B cell (primary cell): ENCODE results near the gene CHST11. TPM values are rescaled to one million over a fixed set of nuclear protein-coding genes. Genes with fewer than 3 reads are reported as not detected.

Experiments used
- ATAC-seq: fragments of 200-7000 bp; cut with Tn5 transposase; one replicate; pipeline ENCODE4 v1.10.0; 2021; ENCODE audit warnings: low read depth, mild to moderate bottlenecking, moderate number of reproducible peaks, moderate library complexity
- CTCF ChIA-PET: fragments of 350-600 bp; sonication (Branson Sonifier 250); formaldehyde crosslinking; loops from one replicate; lab custom pipeline; 2021; ENCODE audit warnings: antibody characterized with exemption, inconsistent platforms; lab: Charles Lee
- POLR2A ChIA-PET: fragments of 350-600 bp; sonication (Branson Sonifier 250); formaldehyde crosslinking; loops from one replicate; lab custom pipeline; 2021; ENCODE audit warnings: antibody characterized with exemption; lab: Charles Lee
- DNase-seq: peaks from one replicate; pipeline ENCODE4 v3.0.0; 2013
- H2AFZ ChIP-seq: 2 replicates; pipeline ENCODE4 v1.6.1; 2012; ENCODE audit warnings: mild to moderate bottlenecking, low read depth, low read length; ENCODE audit not compliant: insufficient read depth, poor library complexity, severe bottlenecking
- H3K27ac ChIP-seq, 2 donors: 1 replicate in 1 of 2; 2 replicates in 1 of 2; pipeline ENCODE4 v1.5.1; 2012 to 2013; ENCODE audit warnings: low read length in 2 of 2, mild to moderate bottlenecking in 2 of 2, moderate library complexity in 1 of 2
- H3K27me3 ChIP-seq, 4 experiments: fragments of 200-600 bp in 1 of 4; sonication (generic) in 1 of 4; replicated peaks in 1 of 4; 1 replicate in 2 of 4; 2 replicates in 2 of 4; pipeline versions ENCODE4 v1.6.1 to v1.7.0; 2013 to 2016; ENCODE audit warnings: low read length in 3 of 4, mild to moderate bottlenecking in 2 of 4, mixed read lengths in 1 of 4, moderate library complexity in 1 of 4; ENCODE audit not compliant: insufficient read depth in 4 of 4, control insufficient read depth in 3 of 4; ENCODE audit errors: control extremely low read depth in 1 of 4
- H3K36me3 ChIP-seq, 2 experiments: replicated peaks in 1 of 2; 1 replicate in 1 of 2; 2 replicates in 1 of 2; pipeline versions ENCODE4 v1.6.1 to v1.7.1; 2013; ENCODE audit warnings: low read length in 1 of 2; ENCODE audit not compliant: insufficient read depth in 2 of 2, control insufficient read depth in 1 of 2; ENCODE audit errors: control extremely low read depth in 1 of 2, extremely low read depth in 1 of 2
- H3K4me1 ChIP-seq, 2 donors: fragments of 200-600 bp in 1 of 2; sonication (generic) in 1 of 2; 1 replicate in 1 of 2; 2 replicates in 1 of 2; pipeline versions ENCODE4 v1.5.1 to v1.6.1; 2013 to 2017; ENCODE audit warnings: low read length in 2 of 2; ENCODE audit not compliant: control insufficient read depth in 2 of 2, insufficient read depth in 2 of 2
- H3K4me2 ChIP-seq: replicated peaks from 2 replicates; pipeline ENCODE3; 2012; ENCODE audit warnings: mild to moderate bottlenecking, low read depth, low read length; ENCODE audit not compliant: poor library complexity, severe bottlenecking
- H3K4me3 ChIP-seq, 5 experiments: fragments of 200-600 bp in 1 of 5; sonication (generic) in 1 of 5; 1 replicate in 3 of 5; 2 replicates in 2 of 5; pipeline versions ENCODE4 v1.5.1 to v1.7.0; 2011 to 2016; ENCODE audit warnings: low read length in 4 of 5, mild to moderate bottlenecking in 4 of 5, low read depth in 2 of 5, control low read depth in 1 of 5, moderate library complexity in 1 of 5; ENCODE audit not compliant: insufficient read depth in 1 of 5; ENCODE audit errors: control extremely low read depth in 1 of 5, extremely low read depth in 1 of 5
- H3K79me2 ChIP-seq: fragments of 200-600 bp; sonication (generic); one replicate; pipeline ENCODE4 v1.6.0; 2016; ENCODE audit warnings: low read length; ENCODE audit not compliant: control insufficient read depth, insufficient read depth
- H3K9ac ChIP-seq: fragments of 200-600 bp; sonication (generic); 2 replicates; pipeline ENCODE4 v1.6.1; 2017; ENCODE audit warnings: mild to moderate bottlenecking, low read length, moderate library complexity
- H3K9me3 ChIP-seq, 3 donors: one replicate each; pipeline versions ENCODE4 v1.6.1 to v1.7.1; 2013; ENCODE audit warnings: low read length in 2 of 3; ENCODE audit not compliant: control insufficient read depth in 2 of 3, insufficient read depth in 1 of 3; ENCODE audit errors: control extremely low read depth in 1 of 3
- H4K20me1 ChIP-seq: 2 replicates; pipeline ENCODE4 v1.6.0; 2012; ENCODE audit warnings: mild to moderate bottlenecking, low read length; ENCODE audit not compliant: insufficient read depth, control insufficient read depth, poor library complexity, severe bottlenecking
- H3K27ac Mint-ChIP-seq: one replicate; pipeline ENCODE4 v1.8.0; 2021; ENCODE audit warnings: mixed read lengths
- H3K27me3 Mint-ChIP-seq: one replicate; pipeline ENCODE4 v1.8.0; 2021; ENCODE audit warnings: mixed read lengths
- H3K4me1 Mint-ChIP-seq: one replicate; pipeline ENCODE4 v1.8.0; 2021; ENCODE audit warnings: mixed read lengths
- H3K4me3 Mint-ChIP-seq: one replicate; pipeline ENCODE4 v1.8.0; 2021; ENCODE audit warnings: mixed read lengths
- H3K9me3 Mint-ChIP-seq: one replicate; pipeline ENCODE4 v1.8.0; 2022; ENCODE audit warnings: mixed read lengths; ENCODE audit not compliant: insufficient read depth
- CTCF ChIP-seq: fragments of 200-600 bp; IDR thresholded peaks from one replicate; pipeline ENCODE4 v1.8.0; 2022; ENCODE audit warnings: antibody characterized with exemption, mild to moderate bottlenecking
- EZH2 ChIP-seq: IDR thresholded peaks from 2 replicates; pipeline ENCODE4 v1.6.1; 2012; ENCODE audit warnings: borderline replicate concordance, low read depth, mild to moderate bottlenecking, moderate library complexity, low read length; ENCODE audit not compliant: insufficient read depth, poor library complexity, severe bottlenecking
- WGBS: methylation state at CpG from one replicate; pipeline ENCODE4 v1.1.5; 2013; ENCODE audit warnings: missing lambda C conversion rate; ENCODE audit not compliant: insufficient coverage; 5-methylcytosine and 5-hydroxymethylcytosine counted together
- intact Hi-C: fragments of 100-400 bp; cut with micrococcal nuclease; formaldehyde crosslinking; loops from one replicate; pipeline ENCODE4 v1.10.0; 2022
- polyA plus RNA-seq: library from polyadenylated mRNA; depleted of rRNA; stranded (reverse); fragments of >200 nt; gene quantifications from 2 replicates; pipeline ENCODE4 v1.2.3, GENCODE V29; 2012
- total RNA-seq, 2 donors: library from RNA; stranded (reverse); fragments of 120-200 nt in 1 of 2; gene quantifications; 1 replicate in 1 of 2; 2 replicates in 1 of 2; pipeline versions ENCODE4 v1.2.3 to v1.2.4, GENCODE V29; 2013 to 2022

Gene CHST11
- total and polyA plus RNA-seq, 2 donors (not counting 1 experiment from before 2014, with no cell fraction given): 46.3 to 152 TPM

DNA sequence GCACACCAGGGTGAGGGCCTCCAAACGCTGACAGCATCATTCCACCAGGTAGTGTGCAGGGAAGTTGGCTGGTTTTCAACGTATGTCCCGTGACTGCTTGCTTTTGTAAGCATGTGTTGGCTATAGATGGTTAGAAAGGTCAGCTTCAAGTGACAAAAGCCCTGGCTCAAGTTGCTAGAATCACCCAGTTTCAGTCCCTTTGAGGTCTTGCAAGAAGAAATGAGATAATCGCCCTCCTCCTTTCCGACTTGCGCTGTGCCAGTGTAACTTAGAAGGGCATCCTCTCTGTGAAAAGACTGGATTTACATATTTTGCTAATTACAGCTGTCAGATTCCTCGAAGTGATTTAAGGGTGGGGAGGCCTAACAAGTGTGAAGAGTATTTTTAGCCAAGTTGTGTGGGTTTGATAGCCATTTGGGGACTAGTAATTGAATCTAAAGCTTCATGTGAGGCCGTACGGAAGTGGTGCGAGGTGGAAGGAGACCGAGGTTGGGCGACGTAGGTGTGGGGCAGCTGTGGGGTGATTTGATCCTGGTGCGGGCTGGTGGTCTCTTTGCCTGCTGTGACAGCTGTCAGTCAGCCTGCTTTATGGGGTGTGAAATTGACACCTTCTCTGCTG lies 94.7 kb downstream of the CHST11 start:
- peaks cover 0 to 4% of the 10 kb centered on the region in 2 experiments for H3K36me3 ChIP-seq
- no peak overlapping the region for H3K4me3 ChIP-seq
- TF ChIP-seq CTCF (no peak), EZH2 (no peak)
- H3K9me3 Mint-ChIP-seq: peaks cover 5% of the 10 kb centered on the region
- H3K27ac Mint-ChIP-seq: peak overlapping the region; percentile 67
- H3K9me3 ChIP-seq: peaks cover 0 to 17% (median 12%) of the 10 kb centered on the region in 3 donors
- no peak overlapping the region for H3K9ac ChIP-seq
- DNase-seq (no peak), ATAC-seq (no peak)
- POLR2A ChIA-PET: no interaction called here
- CTCF ChIA-PET: interaction anchor here (1.5 kb wide), 1 partner anchor 170 kb away, joined by 3 read pairs; no protein-coding TSS in a partner anchor
- 90% methylated on average over 14 of the region's 14 CpGs for WGBS
- no peaks in the 10 kb centered on the region for H3K27me3 Mint-ChIP-seq
- peaks cover 35 to 69% of the 10 kb centered on the region in 2 donors for H3K4me1 ChIP-seq
- no peak overlapping the region for H3K4me2 ChIP-seq
- no peaks in the 10 kb centered on the region for H3K27me3 ChIP-seq
- intact Hi-C loops: no loop called here
- H2AFZ ChIP-seq: no peak overlapping the region
- no peak overlapping the region for H3K27ac ChIP-seq
- peaks cover 81% of the 10 kb centered on the region for H3K4me1 Mint-ChIP-seq
- H4K20me1 ChIP-seq: peaks cover 90% of the 10 kb centered on the region
- H3K79me2 ChIP-seq: peaks cover 99% of the 10 kb centered on the region
- H3K4me3 Mint-ChIP-seq: peak overlapping the region; percentile 20

GRCh38 chr12:104553421-104553820 lies 96.7 kb downstream of the CHST11 start:
- Mint-ChIP-seq H3K27ac (no peak overlapping the region), H3K9me3 (peaks cover 5% of the 10 kb centered on the region)
- CTCF ChIA-PET: interaction anchor here (0.6 to 1.3 kb wide), 2 partner anchors 15 to 172 kb away, joined by 3 read pairs; no protein-coding TSS in a partner anchor

More at GRCh38 chr12:104553421-104553820, 96.7 kb downstream of the CHST11 start:
- no peak overlapping the region for H3K27ac ChIP-seq
- peaks cover 25 to 54% of the 10 kb centered on the region in 2 donors for H3K4me1 ChIP-seq
- POLR2A ChIA-PET: no interaction called here
- peaks cover 99% of the 10 kb centered on the region for H3K79me2 ChIP-seq
- H2AFZ ChIP-seq: no peak overlapping the region
- 100% methylated on average over 2 of the region's 4 CpGs for WGBS
- H3K4me2 ChIP-seq: no peak overlapping the region
- H3K27me3 ChIP-seq: no peaks in the 10 kb centered on the region
- intact Hi-C loops: loop anchor here (2.0 kb wide), 1 partner anchor 13 kb away; no protein-coding TSS in a partner anchor
- H3K9ac ChIP-seq: no peak overlapping the region
- no peak for ATAC-seq
- Mint-ChIP-seq H3K4me3 (no peak overlapping the region), H3K4me1 (peaks cover 73% of the 10 kb centered on the region), H3K27me3 (no peaks in the 10 kb centered on the region)
- H3K4me3 ChIP-seq: no peak overlapping the region
- peaks cover 0 to 17% (median 12%) of the 10 kb centered on the region in 3 donors for H3K9me3 ChIP-seq
- H3K36me3 ChIP-seq: peaks cover 0 to 4% of the 10 kb centered on the region in 2 experiments
- peaks cover 86% of the 10 kb centered on the region for H4K20me1 ChIP-seq
- no peak for TF ChIP-seq EZH2
- no peak for TF ChIP-seq CTCF
- no peak for DNase-seq
